ENCODE results near the gene NUDCD3. TPM values are rescaled to one million over a fixed set of nuclear protein-coding genes. Genes with fewer than 3 reads are reported as not detected.

NUDCD3 gene
- total and polyA plus RNA-seq, 2 of the 8 experiments (the other 6 are each of a cell fraction or from before 2014, with no cell fraction given), result 35.2 to 93.7 TPM

GRCh38 chr7:44393238-44394111, 97.0 kb downstream of the NUDCD3 start:
- ChIA-PET POLR2A (ENCODE audit: partially characterized antibody) (interaction anchor here (2.2 kb wide), 1 partner anchor 10 kb away, joined by 8 read pairs; no protein-coding TSS in a partner anchor), CTCF (ENCODE audit: partially characterized antibody) (interaction anchor here (0.5 to 2.0 kb wide), 3 partner anchors 12 to 49 kb away, joined by 3 to 6 read pairs (median 3); no protein-coding TSS in a partner anchor)
- H3K27me3 ChIP-seq (replicated peaks in 1 of 4; ENCODE audit: control insufficient read depth in 3 of 4, extremely low read depth in 1 of 4, insufficient read depth in 3 of 4, low read length in 3 of 4), result no peaks in the 10 kb centered on the region
- H2BK15ac ChIP-seq (ENCODE audit: low read length), result no peak overlapping the region
- H3K4ac ChIP-seq (replicated peaks; ENCODE audit: insufficient read length, low read depth, low read length), result no peak overlapping the region
- no peak overlapping the region for H3K18ac ChIP-seq (ENCODE audit: extremely low read depth, low read length)
- H3K14ac ChIP-seq (ENCODE audit: insufficient read length), result no peak overlapping the region
- peak in 1 of 2 experiments; percentile 27 for DNase-seq (ENCODE audit: low read depth in 1 of 2, low spot score in 2 of 2)
- peaks cover 3 to 11% of the 10 kb centered on the region in 2 experiments for H4K20me1 ChIP-seq (replicated peaks in 1 of 2; ENCODE audit: control insufficient read depth in 1 of 2, insufficient read depth in 2 of 2, low read length in 2 of 2)
- H2AK5ac ChIP-seq (ENCODE audit: low read depth, low read length), result no peak overlapping the region
- H3K4me3 ChIP-seq (ENCODE audit: extremely low read depth in 1 of 4, insufficient read depth in 2 of 4, low read depth in 3 of 4, low read length in 4 of 4), result no peak overlapping the region
- no peak overlapping the region for H2BK120ac ChIP-seq (replicated peaks; ENCODE audit: low read depth, low read length)
- no peak overlapping the region for H2BK5ac ChIP-seq (ENCODE audit: low read depth, low read length)
- no peak overlapping the region for H3K4me2 ChIP-seq (ENCODE audit: insufficient read depth in 1 of 2, low read depth in 2 of 2, low read length in 2 of 2)
- no peak overlapping the region for H2BK12ac ChIP-seq (ENCODE audit: low read depth, low read length)
- no peak for FAIRE-seq
- H3K56ac ChIP-seq (replicated peaks; ENCODE audit: insufficient read length, low read depth, low read length), result no peak overlapping the region
- H3K23me2 ChIP-seq (ENCODE audit: low read depth, low read length), result no peaks in the 10 kb centered on the region
- H4K91ac ChIP-seq (replicated peaks; ENCODE audit: insufficient read length, low read length), result no peak overlapping the region
- no peak overlapping the region for H2AFZ ChIP-seq (ENCODE audit: low read length)
- H4K5ac ChIP-seq (ENCODE audit: insufficient read length, low read depth, low read length), result no peak overlapping the region
- H3K23ac ChIP-seq (ENCODE audit: insufficient read length), result no peak overlapping the region
- H3K9ac ChIP-seq (replicated peaks in 1 of 4; ENCODE audit: extremely low read depth in 1 of 4, low read depth in 3 of 4, low read length in 3 of 4), result no peak overlapping the region
- no peak for TF ChIP-seq BACH1 (IDR thresholded peaks at IDR 0.05; ENCODE audit: low read length)
- TF ChIP-seq CBX5 (IDR thresholded peaks at IDR 0.05; ENCODE audit: low read depth, low read length), result no peak
- H3K27ac ChIP-seq (ENCODE audit: low read depth, low read length), result no peak overlapping the region
- no peaks in the 10 kb centered on the region for H3K79me2 ChIP-seq (ENCODE audit: control insufficient read depth in 1 of 2, insufficient read depth in 2 of 2, low read length in 2 of 2)
- peaks cover 3% of the 10 kb centered on the region; the same call in 1 of the 2 replicates for H3K79me1 ChIP-seq (ENCODE audit: low read depth, low read length)
- WGBS, 2 experiments (ENCODE audit: extremely low coverage in 1 of 2, insufficient coverage in 1 of 2, insufficient read length in 1 of 2, insufficient replicate concordance in 2 of 2, low coverage in 1 of 2, low lambda C conversion rate in 2 of 2, missing lambda C conversion rate in 1 of 2), result 91% methylated on average over 7 of the region's 7 CpGs; no CpG with 5 or more reads in 1 of the 2 experiments
- no peaks in the 10 kb centered on the region for H3K9me3 ChIP-seq (ENCODE audit: insufficient read depth in 2 of 2, low read depth in 1 of 2, low read length in 1 of 2)
- H4K8ac ChIP-seq (ENCODE audit: extremely low read depth, insufficient read depth, low read length), result no peak overlapping the region
- peaks cover 0 to 13% (median 3%) of the 10 kb centered on the region in 4 experiments; a peak in 4 of 8 replicates for H3K36me3 ChIP-seq (ENCODE audit: control insufficient read depth in 2 of 4, insufficient read depth in 4 of 4, low read length in 3 of 4)
- H2BK20ac ChIP-seq (ENCODE audit: low read length), result no peak overlapping the region
- no peaks in the 10 kb centered on the region; a peak in 2 of 7 replicates for H3K4me1 ChIP-seq (replicated peaks in 1 of 4; ENCODE audit: control insufficient read depth in 3 of 4, insufficient read depth in 4 of 4, low read length in 3 of 4)

All from H1 (cell line).